ENCODE measurements around the gene CELF4.

Gene CELF4

GRCh38 chr18:37574113-37574512, 8.5 kb upstream of the CELF4 start:
- in situ Hi-C loops (cut with MboI; ENCODE audit: low sequenced_read_pairs), result no loop called here

GRCh38 chr18:37572736-37573135, 7.1 kb upstream of the CELF4 start:
- in situ Hi-C loops (cut with MboI; ENCODE audit: low sequenced_read_pairs), result no loop called here

- in situ Hi-C loops (cut with MboI; ENCODE audit: low sequenced_read_pairs), result no loop called here
Measured at GRCh38 chr18:37571266-37571665, 5.7 kb upstream of the CELF4 start.

- in situ Hi-C loops (cut with MboI; ENCODE audit: low sequenced_read_pairs), result no loop called here
Measured at GRCh38 chr18:37570336-37570930, 4.8 kb upstream of the CELF4 start.

DNA sequence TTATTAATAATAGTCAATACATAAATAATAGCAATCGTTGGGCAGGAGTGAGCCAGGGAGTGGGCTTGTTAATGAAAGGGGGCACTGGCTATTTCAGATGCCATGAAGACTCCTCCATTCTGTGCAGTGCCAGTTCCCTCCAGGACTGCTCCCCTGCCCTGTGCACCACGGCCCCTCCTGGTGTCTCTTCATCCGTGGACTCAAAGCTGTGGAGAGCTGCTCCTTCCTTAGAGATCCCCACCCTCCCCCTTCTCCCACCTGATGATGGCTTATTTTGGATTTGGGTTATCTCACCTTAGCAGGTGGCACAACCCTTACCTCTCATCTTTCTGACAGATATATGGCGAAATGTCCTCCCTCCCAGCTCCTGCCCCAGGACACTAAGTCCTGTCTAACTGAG, 3.1 kb upstream of the CELF4 start:
- in situ Hi-C loops (cut with MboI; ENCODE audit: low sequenced_read_pairs), result no loop called here

DNA sequence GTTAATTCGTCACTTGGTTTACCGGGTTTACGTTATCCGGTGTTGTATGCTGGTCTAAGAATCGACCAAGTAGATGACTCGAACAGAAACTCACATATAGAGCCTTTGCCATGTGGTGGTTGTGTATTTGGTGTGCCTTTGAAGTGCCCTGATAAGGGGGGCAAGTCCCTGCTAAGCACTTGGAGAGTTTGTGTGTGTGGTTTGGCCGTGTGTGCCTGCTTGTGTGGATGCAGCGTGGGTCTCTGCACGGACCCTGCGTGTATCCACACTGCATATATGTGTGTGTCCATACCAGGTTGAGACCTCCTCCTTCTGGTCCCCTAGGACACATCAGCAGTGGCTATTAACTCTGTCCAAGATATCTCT, 2.4 kb upstream of the CELF4 start:
- in situ Hi-C loops (cut with MboI; ENCODE audit: low sequenced_read_pairs), result no loop called here

- in situ Hi-C loops (cut with MboI; ENCODE audit: low sequenced_read_pairs), result no loop called here
Measured at GRCh38 chr18:37567061-37567993, 1.7 kb upstream of the CELF4 start.

DNA sequence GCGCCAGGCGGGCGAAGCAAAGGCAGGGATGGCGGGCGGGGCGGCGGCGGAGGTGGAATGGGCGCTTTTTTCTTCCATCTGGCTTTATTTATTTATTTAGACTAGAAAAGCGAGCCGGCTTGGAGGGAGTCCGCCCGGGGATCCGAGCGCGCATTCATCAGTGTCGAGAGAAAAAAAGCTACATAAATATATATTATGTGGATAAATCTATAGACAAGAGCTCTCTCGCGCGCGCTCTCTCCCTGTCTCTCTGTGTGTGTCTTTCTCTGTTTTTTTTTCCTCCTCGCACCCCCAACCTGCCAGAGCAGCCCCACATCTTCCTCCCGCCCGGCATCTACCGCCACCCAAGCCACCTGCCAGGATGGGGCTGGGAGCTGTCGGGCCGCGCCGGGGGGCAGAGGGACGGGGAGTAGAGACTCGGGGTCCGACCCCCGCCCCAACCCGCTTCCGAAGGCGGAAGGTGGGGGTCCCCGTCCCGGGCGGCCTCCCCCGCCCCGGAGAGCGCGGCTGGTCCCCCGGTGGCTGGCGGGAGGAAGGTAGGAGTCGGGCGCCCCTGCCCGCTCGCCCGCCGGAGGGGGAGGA, 972 bp upstream of the CELF4 start:
- in situ Hi-C loops (cut with MboI; ENCODE audit: low sequenced_read_pairs), result no loop called here

- in situ Hi-C loops (cut with MboI; ENCODE audit: low sequenced_read_pairs), result no loop called here
Measured at GRCh38 chr18:37565977-37566478, 430 bp upstream of the CELF4 start.

- in situ Hi-C loops (cut with MboI; ENCODE audit: low sequenced_read_pairs), result no loop called here
Measured at GRCh38 chr18:37564711-37565100, 892 bp downstream of the CELF4 start.

- in situ Hi-C loops (cut with MboI; ENCODE audit: low sequenced_read_pairs), result no loop called here
Measured at GRCh38 chr18:37563931-37564392, 1.6 kb downstream of the CELF4 start.

- in situ Hi-C loops (cut with MboI; ENCODE audit: low sequenced_read_pairs), result no loop called here
Measured at GRCh38 chr18:37561986-37562385, 3.6 kb downstream of the CELF4 start.

DNA sequence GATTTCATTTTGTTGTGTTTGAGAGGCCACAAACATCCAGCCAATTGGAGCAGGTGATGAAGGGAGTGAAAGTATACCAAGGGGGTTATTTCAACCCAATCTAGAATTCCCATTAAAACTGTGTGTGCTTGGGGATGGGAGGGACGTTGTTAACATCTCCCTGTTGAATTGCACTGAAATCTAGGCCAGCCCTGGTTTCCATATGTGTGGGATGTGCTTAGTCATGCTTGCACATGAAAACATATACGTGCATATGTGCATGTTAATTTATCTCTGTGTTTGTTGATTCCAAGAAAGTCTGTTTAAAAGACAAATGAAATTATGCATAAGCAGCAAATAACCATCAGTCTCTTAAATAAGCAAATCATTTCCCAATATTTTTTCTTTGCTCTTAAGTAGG, 5.6 kb downstream of the CELF4 start:
- in situ Hi-C loops (cut with MboI; ENCODE audit: low sequenced_read_pairs), result no loop called here

DNA sequence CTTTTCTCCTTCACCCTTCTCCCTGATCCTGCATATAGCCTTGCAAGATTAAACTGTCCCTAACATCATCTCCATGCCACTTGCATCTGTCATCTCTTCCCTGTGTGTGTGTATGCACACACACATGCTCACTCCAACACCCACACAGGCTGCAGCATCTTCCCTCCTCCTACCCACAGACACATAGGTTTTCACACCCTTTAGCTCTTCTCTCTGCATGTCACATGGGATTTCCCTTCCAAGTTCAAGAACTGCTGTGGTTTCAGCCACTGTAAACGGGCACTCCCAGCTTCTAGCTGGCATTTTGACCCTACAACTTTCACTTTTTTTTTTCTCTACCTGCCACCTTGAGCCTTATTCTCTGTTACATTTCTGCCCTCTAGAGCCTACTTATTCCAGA, 6.4 kb downstream of the CELF4 start:
- in situ Hi-C loops (cut with MboI; ENCODE audit: low sequenced_read_pairs), result no loop called here

- in situ Hi-C loops (cut with MboI; ENCODE audit: low sequenced_read_pairs), result no loop called here
Measured at GRCh38 chr18:37554399-37554787, 11.2 kb downstream of the CELF4 start.

- in situ Hi-C loops (cut with MboI; ENCODE audit: low sequenced_read_pairs), result no loop called here
Measured at GRCh38 chr18:37553633-37554398, 11.8 kb downstream of the CELF4 start.

GRCh38 chr18:37552286-37552685, 13.3 kb downstream of the CELF4 start:
- in situ Hi-C loops (cut with MboI; ENCODE audit: low sequenced_read_pairs), result no loop called here

- in situ Hi-C loops (cut with MboI; ENCODE audit: low sequenced_read_pairs), result no loop called here
Measured at GRCh38 chr18:37551846-37552245, 13.8 kb downstream of the CELF4 start.

DNA sequence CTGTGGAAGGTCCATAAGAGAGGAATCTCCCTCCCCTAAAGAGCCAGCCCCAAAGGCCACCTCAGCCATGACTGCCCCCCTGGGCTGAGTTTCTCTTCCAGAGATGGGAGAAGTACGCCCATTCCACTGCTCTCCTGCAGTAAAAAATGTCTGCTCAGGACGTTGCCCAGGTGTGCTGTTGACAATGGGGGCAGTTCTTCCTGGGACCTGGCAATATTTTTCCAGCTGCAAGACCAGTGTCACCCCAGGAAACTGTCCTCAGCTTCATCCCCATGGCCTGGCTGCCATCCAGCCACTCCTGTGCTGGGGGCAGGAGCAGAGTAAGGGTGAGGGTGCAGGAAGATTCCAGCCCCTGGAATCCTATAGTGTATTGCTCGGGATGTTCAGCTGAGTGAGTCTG, 14.3 kb downstream of the CELF4 start:
- in situ Hi-C loops (cut with MboI; ENCODE audit: low sequenced_read_pairs), result no loop called here

- in situ Hi-C loops (cut with MboI; ENCODE audit: low sequenced_read_pairs), result no loop called here
Measured at GRCh38 chr18:37550118-37550875, 15.3 kb downstream of the CELF4 start.

All from HL-60/S4 (cell line).